ENCODE data around the gene TMEM61.
"Not testable (repeated sequence)": the region's sequence is repeated elsewhere in the genome, so short reads cannot be mapped to it uniquely, and the experiment has no call there.

TMEM61 gene

DNA sequence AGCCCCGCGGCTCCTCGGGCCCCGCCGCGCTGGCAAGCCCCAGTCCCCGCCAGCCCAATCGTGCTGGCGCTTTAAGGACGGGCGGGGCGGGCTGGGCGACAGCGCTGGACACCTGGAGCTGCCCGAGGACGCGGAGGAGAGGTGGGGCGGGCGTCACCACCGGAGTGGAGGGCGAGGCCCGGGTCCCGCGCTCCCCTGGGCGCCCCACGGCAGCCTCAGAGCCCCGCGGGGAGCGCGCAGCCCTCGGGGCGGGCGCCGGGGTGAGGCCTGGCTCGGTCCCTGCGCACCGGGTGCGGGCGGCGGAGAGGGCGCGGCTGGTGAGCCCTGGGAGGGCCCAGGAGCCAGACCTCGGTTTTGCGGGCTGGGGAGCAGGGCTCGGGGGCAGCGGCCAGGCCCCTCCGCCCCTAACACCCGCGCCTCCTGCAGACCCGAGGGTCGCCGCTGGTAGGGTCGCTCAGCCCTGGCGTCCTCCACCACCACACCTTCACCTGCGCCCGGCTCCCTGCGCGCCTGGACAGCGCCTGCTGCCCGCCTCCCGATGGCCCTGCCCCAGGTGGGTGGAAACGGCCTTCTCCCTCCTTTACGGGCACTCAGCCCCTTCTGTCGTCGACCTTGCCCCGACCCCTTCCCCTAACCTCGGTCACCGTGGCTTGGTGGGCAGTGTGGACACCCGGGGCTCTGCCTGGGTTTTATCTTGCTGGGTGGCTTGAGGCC is at the start of gene TMEM61:
Gene TMEM61 (plus strand): TSS at position 101 of the 714 bp plus-strand sequence. CDS start 438 bp downstream, at position 539.
- Histone ChIP-seq H3K4me1 (ENCODE audit: control insufficient read depth in 1 of 2, insufficient read depth in 1 of 2, low read depth in 1 of 2, low read length in 1 of 2) (no peaks in the 10 kb centered on the region), H3K36me3 (no peaks in the 10 kb centered on the region), H3K27me3 (peaks cover 90% of the 10 kb centered on the region), H3K4me3 (ENCODE audit: low read depth in 1 of 2, low read length in 1 of 2) (no peak within 1 kb of the TSS), H3K27ac (no peak within 1 kb of the TSS), H3K9me3 (no peaks in the 10 kb centered on the region)
- TF ChIP-seq, protein P1, sequence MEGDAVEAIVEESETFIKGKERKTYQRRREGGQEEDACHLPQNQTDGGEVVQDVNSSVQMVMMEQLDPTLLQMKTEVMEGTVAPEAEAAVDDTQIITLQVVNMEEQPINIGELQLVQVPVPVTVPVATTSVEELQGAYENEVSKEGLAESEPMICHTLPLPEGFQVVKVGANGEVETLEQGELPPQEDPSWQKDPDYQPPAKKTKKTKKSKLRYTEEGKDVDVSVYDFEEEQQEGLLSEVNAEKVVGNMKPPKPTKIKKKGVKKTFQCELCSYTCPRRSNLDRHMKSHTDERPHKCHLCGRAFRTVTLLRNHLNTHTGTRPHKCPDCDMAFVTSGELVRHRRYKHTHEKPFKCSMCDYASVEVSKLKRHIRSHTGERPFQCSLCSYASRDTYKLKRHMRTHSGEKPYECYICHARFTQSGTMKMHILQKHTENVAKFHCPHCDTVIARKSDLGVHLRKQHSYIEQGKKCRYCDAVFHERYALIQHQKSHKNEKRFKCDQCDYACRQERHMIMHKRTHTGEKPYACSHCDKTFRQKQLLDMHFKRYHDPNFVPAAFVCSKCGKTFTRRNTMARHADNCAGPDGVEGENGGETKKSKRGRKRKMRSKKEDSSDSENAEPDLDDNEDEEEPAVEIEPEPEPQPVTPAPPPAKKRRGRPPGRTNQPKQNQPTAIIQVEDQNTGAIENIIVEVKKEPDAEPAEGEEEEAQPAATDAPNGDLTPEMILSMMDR (IDR thresholded peaks at IDR 0.05), result no peak

- no peaks in the 10 kb centered on the region for H3K9me3 ChIP-seq
- no peak overlapping the region for H3K4me3 ChIP-seq (ENCODE audit: low read depth in 1 of 2, low read length in 1 of 2)
- TF ChIP-seq, protein P1 (IDR thresholded peaks at IDR 0.05), result no peak
These were observed 49.1 kb upstream of the TMEM61 start for GRCh38 chr1:54931275-54931840.

DNA sequence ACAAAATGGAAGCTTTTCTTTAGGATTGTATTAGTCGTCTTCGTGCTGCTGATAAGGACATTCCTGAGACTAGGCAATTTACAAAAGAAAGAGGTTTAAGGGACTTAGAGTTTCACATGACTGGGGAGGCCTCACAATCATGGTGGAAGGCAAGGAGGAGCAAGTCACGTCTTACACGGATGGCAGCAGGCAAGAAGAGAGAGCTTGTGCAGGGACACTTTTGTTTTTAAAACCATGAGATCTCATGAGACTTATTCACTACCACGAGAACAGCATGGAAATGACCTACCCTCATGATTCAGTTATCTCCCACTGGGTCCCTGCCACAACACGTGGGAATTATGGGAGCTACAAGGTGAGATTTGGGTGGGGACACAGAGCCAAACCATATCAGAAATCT is 46.3 kb upstream of the TMEM61 start:
- not testable (repeated sequence) for H3K9me3 ChIP-seq; H3K4me3 ChIP-seq (ENCODE audit: low read depth in 1 of 2, low read length in 1 of 2); H3K4me1 ChIP-seq (ENCODE audit: control insufficient read depth in 1 of 2, insufficient read depth in 1 of 2, low read depth in 1 of 2, low read length in 1 of 2); H3K27ac ChIP-seq; H3K36me3 ChIP-seq
- peaks cover 14% of the 10 kb centered on the region for H3K27me3 ChIP-seq

More at GRCh38 chr1:54931275-54931840, 49.1 kb upstream of the TMEM61 start:
- H3K27me3 ChIP-seq, result no peaks in the 10 kb centered on the region
- no peak overlapping the region for H3K27ac ChIP-seq
- H3K4me1 ChIP-seq (ENCODE audit: control insufficient read depth in 1 of 2, insufficient read depth in 1 of 2, low read depth in 1 of 2, low read length in 1 of 2), result no peaks in the 10 kb centered on the region
- no peaks in the 10 kb centered on the region for H3K36me3 ChIP-seq

DNA sequence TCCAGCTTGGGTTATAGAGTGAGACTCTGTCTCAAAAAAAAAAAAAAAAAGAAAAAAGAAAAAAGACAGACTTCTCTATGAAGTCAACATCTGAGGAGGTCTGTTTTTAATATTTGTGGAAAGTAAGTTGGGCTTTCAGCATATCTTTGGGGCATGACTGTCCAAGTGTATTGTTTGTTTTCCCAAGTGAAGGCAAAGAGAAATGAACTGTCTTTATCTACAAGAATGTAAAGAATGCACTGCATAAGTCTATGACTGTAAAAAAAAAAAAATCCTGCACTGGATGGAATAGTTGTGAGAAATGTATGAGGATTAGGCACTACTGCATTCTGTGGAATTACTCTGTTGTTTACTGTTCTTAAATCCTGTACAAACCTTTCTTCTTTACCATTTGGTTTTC is 45.6 kb upstream of the TMEM61 start:
- no peaks in the 10 kb centered on the region for H3K36me3 ChIP-seq
- no peak overlapping the region for H3K27ac ChIP-seq
- no peak overlapping the region for H3K4me3 ChIP-seq (ENCODE audit: low read depth in 1 of 2, low read length in 1 of 2)
- TF ChIP-seq, protein P1 (IDR thresholded peaks at IDR 0.05), result no peak
- H3K9me3 ChIP-seq, result no peaks in the 10 kb centered on the region
- H3K27me3 ChIP-seq, result peaks cover 14% of the 10 kb centered on the region
- H3K4me1 ChIP-seq (ENCODE audit: control insufficient read depth in 1 of 2, insufficient read depth in 1 of 2, low read depth in 1 of 2, low read length in 1 of 2), result no peaks in the 10 kb centered on the region

DNA sequence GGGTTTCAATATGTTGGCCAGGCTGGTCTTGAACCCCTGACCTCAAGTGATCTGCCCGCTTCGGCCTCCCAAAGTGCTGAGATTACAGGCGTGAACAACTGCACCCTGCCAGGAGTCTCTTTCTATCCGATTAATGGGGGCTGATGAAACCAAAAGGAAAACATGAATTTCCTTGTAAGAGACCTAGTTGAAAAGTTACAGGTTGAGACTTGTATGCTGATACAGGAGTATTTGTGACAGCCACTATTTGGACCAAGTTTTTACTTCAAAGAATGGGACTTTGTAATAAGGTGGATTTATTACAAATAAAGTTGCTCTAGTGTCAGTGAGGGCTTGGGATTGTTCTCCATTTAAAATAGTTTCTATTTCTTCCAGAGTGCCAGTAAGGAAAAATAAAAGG is 43.6 kb upstream of the TMEM61 start:
- no peaks in the 10 kb centered on the region for H3K9me3 ChIP-seq
- no peak overlapping the region for H3K4me3 ChIP-seq (ENCODE audit: low read depth in 1 of 2, low read length in 1 of 2)
- H3K27ac ChIP-seq, result no peak overlapping the region
- peaks cover 14% of the 10 kb centered on the region for H3K27me3 ChIP-seq
- TF ChIP-seq, protein P1 (IDR thresholded peaks at IDR 0.05), result no peak
- no peaks in the 10 kb centered on the region for H3K36me3 ChIP-seq
- H3K4me1 ChIP-seq (ENCODE audit: control insufficient read depth in 1 of 2, insufficient read depth in 1 of 2, low read depth in 1 of 2, low read length in 1 of 2), result no peaks in the 10 kb centered on the region

DNA sequence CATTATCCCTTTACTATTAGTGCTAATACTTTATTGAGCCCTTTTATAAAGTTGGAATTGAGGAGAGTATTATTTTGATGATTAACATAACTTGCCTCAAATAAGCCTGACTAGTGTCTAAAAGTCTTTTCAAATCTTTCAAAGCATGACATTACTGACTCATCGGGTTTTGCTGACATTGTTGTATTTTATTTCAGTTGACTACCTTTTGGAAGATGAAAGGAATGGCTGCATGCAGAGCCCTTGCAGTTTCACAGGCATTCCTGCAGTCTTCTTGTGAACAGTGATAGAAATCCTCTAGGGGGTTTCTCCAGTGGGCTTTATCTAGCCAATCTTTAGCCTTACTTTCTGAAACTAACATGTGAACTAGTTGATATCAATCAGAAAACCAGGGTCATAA is 43.0 kb upstream of the TMEM61 start:
- Histone ChIP-seq H3K36me3 (no peaks in the 10 kb centered on the region), H3K9me3 (no peaks in the 10 kb centered on the region), H3K27me3 (peaks cover 14% of the 10 kb centered on the region), H3K4me1 (ENCODE audit: control insufficient read depth in 1 of 2, insufficient read depth in 1 of 2, low read depth in 1 of 2, low read length in 1 of 2) (no peaks in the 10 kb centered on the region), H3K4me3 (ENCODE audit: low read depth in 1 of 2, low read length in 1 of 2) (no peak overlapping the region), H3K27ac (no peak overlapping the region)
- TF ChIP-seq, protein P1 (IDR thresholded peaks at IDR 0.05), result no peak

DNA sequence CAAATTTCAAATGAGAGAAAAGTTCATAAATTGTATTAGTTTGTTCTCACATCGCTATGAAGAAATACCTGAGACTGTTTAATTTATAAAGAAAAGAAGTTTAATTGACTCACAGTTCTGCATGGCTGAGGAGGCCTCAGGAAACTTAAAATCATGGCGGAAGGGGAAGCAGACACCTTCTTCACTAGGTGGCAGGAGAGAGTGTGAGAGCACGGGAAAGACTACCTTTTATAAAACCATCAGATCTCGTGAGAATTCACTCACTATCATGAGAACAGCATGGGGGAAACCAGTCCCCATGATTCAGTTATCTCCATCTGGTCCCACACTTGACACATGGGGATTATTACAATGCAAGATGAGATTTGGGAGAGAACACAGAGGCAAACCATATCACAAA is 41.5 kb upstream of the TMEM61 start:
- not testable (repeated sequence) for H3K27ac ChIP-seq; H3K36me3 ChIP-seq; H3K4me1 ChIP-seq (ENCODE audit: control insufficient read depth in 1 of 2, insufficient read depth in 1 of 2, low read depth in 1 of 2, low read length in 1 of 2); H3K9me3 ChIP-seq; H3K4me3 ChIP-seq (ENCODE audit: low read depth in 1 of 2, low read length in 1 of 2)
- peaks cover 22% of the 10 kb centered on the region for H3K27me3 ChIP-seq
